AG04449 (cell line): ENCODE measurements around the gene STMN3.

Experiments used
- CTCF ChIA-PET: fragments of 350-600 bp; formaldehyde crosslinking; extraction: SDS; loops from one replicate; lab custom pipeline; 2021; ENCODE audit warnings: antibody characterized with exemption; lab: Yijun Ruan, JAX
- POLR2A ChIA-PET: fragments of 400-600, 350-600 bp; formaldehyde crosslinking; extraction: SDS; loops from one replicate; lab custom pipeline; 2020; ENCODE audit warnings: antibody characterized with exemption, inconsistent platforms; lab: Yijun Ruan, JAX
- DNase-seq: peaks from one replicate; pipeline ENCODE4 v3.0.0-alpha.2; 2010; ENCODE audit warnings: low read depth, low spot score
- H3K4me3 ChIP-seq: 2 replicates; pipeline ENCODE4 v1.5.1; 2011; ENCODE audit warnings: low read depth, mild to moderate bottlenecking, control low read depth, low read length
- TF ChIP-seq, protein P1 (sequence below): IDR thresholded peaks from one replicate; pipeline ENCODE4 v1.5.1; 2011; ENCODE audit warnings: mild to moderate bottlenecking, moderate library complexity, low read length, control low read depth, inconsistent platforms; ENCODE audit not compliant: insufficient read depth; ENCODE audit errors: missing control alignments

The STMN3 gene

GRCh38 chr20:63692436-63693082, 39.3 kb upstream of the STMN3 start:
- TF ChIP-seq, protein P1, sequence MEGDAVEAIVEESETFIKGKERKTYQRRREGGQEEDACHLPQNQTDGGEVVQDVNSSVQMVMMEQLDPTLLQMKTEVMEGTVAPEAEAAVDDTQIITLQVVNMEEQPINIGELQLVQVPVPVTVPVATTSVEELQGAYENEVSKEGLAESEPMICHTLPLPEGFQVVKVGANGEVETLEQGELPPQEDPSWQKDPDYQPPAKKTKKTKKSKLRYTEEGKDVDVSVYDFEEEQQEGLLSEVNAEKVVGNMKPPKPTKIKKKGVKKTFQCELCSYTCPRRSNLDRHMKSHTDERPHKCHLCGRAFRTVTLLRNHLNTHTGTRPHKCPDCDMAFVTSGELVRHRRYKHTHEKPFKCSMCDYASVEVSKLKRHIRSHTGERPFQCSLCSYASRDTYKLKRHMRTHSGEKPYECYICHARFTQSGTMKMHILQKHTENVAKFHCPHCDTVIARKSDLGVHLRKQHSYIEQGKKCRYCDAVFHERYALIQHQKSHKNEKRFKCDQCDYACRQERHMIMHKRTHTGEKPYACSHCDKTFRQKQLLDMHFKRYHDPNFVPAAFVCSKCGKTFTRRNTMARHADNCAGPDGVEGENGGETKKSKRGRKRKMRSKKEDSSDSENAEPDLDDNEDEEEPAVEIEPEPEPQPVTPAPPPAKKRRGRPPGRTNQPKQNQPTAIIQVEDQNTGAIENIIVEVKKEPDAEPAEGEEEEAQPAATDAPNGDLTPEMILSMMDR = no peak
- CTCF ChIA-PET = no interaction called here
- DNase-seq = no peak
- H3K4me3 ChIP-seq = no peak overlapping the region
- POLR2A ChIA-PET = interaction anchor here (2.7 kb wide), 1 partner anchor 10 kb away, joined by 12 read pairs; no protein-coding TSS in a partner anchor

- no peak overlapping the region for H3K4me3 ChIP-seq
- ChIA-PET POLR2A (interaction anchor here (2.7 kb wide), 1 partner anchor 9 kb away, joined by 12 read pairs; no protein-coding TSS in a partner anchor), CTCF (no interaction called here)
- DNase-seq = no peak
- TF ChIP-seq, protein P1 = no peak
These were observed 38.6 kb upstream of the STMN3 start for GRCh38 chr20:63691711-63692435.

DNA sequence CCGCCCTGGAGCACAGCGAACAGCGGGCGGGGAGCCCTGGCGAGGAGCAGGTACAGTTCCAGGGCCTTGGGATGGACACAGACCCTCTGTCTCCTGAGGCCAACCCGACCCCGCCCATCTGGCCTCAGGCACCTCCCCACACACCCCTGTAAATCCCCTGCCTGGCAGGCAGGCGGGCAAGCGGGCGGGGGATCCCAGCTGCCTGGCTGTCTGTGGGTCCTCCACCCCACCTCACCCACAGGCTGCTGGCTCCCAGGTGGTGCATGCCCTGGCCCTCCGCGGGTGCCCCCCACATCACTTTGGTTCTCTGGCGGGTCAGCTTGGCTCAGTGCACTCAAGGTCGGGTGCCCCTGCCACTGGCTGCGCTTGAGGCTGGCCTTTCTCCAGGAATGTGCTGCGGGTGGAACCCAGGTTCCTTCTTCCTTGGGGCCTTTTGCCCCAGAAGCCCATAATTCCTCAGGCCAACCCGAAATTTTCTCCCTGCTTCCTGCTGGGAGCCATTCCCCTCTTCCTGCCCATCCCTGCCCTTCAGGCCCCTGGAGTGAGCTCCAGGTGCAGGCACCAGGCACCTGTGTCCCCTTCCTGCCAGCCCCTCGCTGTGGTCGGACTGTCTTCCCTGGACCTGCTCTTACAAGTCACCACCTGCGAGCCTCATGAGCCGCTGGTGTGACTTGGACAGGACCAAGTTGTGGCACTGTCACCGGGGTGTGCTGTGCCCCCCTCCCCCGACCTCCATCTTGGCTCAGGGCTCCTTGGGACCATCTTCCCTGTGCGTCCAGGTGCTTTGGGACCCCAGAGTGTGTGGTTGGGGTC, 37.9 kb upstream of the STMN3 start:
- POLR2A ChIA-PET = interaction anchor here (2.7 kb wide), 1 partner anchor 9 kb away, joined by 12 read pairs; no protein-coding TSS in a partner anchor
- DNase-seq = no peak
- H3K4me3 ChIP-seq = no peak overlapping the region
- TF ChIP-seq, protein P1 = no peak
- CTCF ChIA-PET = no interaction called here

DNA sequence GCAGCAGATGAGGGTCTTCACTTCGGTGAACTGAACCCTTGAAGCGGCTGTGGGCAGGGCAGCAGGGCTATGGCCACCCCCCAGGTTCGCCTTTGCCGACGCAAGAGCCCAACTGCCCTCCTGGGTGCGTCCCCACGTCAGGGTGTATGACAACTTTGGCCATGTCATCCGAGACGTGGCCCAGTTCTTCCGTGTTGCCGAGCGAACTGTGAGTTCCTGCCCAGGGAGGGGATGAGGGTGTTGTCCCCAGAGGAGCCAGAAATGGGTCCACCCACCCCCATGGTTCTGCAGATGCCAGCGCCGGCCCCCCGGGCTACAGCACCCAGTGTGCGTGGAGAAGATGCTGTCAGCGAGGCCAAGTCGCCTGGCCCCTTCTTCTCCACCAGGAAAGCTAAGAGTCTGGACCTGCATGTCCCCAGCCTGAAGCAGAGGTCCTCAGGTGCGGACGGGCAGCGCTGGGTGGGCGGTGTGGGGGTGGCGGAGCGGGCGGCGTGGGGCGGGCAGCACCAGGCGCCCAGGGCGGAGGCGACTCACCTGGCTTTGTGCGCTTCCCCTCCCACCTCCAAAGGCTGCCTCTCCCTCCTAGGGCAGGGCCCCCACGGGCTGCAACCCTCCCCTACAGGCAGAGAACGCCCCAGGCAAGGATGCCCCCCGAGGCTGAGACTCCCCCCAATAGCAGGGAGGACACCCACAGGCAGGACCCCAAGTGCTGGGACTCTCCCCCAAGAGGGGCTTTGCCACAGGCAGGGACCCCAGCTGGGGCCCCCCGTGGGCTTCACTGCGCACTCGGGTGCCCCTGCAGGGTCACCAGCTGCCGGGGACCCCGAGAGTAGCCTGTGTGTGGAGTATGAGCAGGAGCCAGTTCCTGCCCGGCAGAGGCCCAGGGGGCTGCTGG, 37.0 kb upstream of the STMN3 start:
- ChIA-PET CTCF (no interaction called here), POLR2A (interaction anchor here (2.7 kb wide), 1 partner anchor 8 kb away, joined by 12 read pairs; no protein-coding TSS in a partner anchor)
- H3K4me3 ChIP-seq = no peak overlapping the region
- DNase-seq = no peak
- TF ChIP-seq, protein P1 = no peak

DNA sequence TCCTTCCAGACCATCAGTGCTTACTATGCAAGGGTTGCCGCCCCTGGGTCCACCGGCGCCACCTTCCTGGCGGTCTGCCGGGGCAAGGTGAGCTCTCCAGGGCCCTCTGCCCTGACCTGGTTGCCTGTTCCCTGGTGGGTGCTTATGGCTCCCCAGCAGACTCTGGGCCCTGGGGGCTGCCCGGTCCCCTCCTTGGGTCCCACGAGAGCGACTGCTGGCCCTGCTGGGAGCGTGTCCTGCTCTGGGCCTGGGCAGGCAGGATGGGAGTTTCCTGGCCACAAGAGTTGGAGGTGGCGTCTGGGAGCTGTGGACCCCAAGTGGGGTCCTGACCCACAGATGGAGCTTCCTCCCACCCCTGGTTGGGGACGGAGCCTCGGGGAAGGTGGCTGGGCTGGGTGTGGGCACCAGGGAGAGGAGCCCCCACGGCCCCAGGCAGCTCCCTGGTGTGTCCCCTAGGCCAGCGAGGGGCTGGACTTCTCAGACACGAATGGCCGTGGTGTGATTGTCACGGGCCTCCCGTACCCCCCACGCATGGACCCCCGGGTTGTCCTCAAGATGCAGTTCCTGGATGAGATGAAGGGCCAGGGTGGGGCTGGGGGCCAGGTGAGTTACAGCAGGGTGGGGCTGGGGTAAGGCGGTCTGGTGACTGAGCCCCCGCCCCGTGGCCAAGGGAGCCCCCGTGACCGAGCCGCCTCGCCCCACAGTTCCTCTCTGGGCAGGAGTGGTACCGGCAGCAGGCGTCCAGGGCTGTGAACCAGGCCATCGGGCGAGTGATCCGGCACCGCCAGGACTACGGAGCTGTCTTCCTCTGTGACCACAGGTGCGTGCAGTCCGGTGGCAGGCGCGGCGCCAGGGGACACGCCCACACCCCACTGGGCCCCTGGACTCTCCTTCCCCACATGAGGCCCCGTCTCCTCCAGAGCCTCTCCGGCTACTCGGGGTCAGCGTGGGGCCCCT, 36.1 kb upstream of the STMN3 start:
- CTCF ChIA-PET = no interaction called here
- TF ChIP-seq, protein P1 = no peak
- DNase-seq = no peak
- POLR2A ChIA-PET = interaction anchor here (0.7 to 1.1 kb wide), 2 partner anchors 9 to 18 kb away, joined by 3 to 4 read pairs; partner anchors contain the start of genes ARFRP1 and ZGPAT
- no peak overlapping the region for H3K4me3 ChIP-seq
